Right lobe of liver (tissue), 6 donors: Measurements from ENCODE around the gene TRAF3IP1. TPM values are rescaled to one million over a fixed set of nuclear protein-coding genes. Genes with fewer than 3 reads are reported as not detected.
"Not testable (repeated sequence)": the region's sequence is repeated elsewhere in the genome, so short reads cannot be mapped to it uniquely, and the experiment has no call there.

Experiments used
- ATAC-seq, 4 donors: fragments of 200-7000 bp; cut with Tn5 transposase; one replicate each; pipeline ENCODE4 v1.9.1; 2020; ENCODE audit warnings: mild to moderate bottlenecking in 4 of 4, moderate library complexity in 4 of 4
- DNase-seq, 3 donors: peaks; one replicate each; pipeline ENCODE4 v3.0.0-alpha.2; 2020
- H3K27ac ChIP-seq, 3 donors: fragments of 200-600 bp; one replicate each; pipeline ENCODE4 v1.8.0; 2022
- H3K27me3 ChIP-seq, 2 donors: fragments of 200-600 bp; one replicate each; pipeline ENCODE4 v1.8.0; 2022
- H3K36me3 ChIP-seq, 4 donors: fragments of 200-600 bp; sonication (generic) in 1 of 4; one replicate each; pipeline versions ENCODE4 v1.5.1 to v1.8.0; 2017 to 2022; ENCODE audit warnings: control low read depth in 1 of 4
- H3K4me1 ChIP-seq, 4 donors: fragments of 200-600 bp; sonication (generic) in 1 of 4; one replicate each; pipeline versions ENCODE4 v1.5.1 to v1.8.0; 2017 to 2022; ENCODE audit warnings: control low read depth in 1 of 4
- H3K4me3 ChIP-seq, 3 donors: fragments of 200-600 bp; one replicate each; pipeline ENCODE4 v1.8.0; 2022
- H3K9me3 ChIP-seq, 4 donors: fragments of 200-600 bp; sonication (generic) in 1 of 4; one replicate each; pipeline versions ENCODE4 v1.5.1 to v1.8.0; 2017 to 2022; ENCODE audit warnings: control low read depth in 1 of 4
- POLR2A ChIP-seq: fragments of 450-650 bp; IDR thresholded peaks from one replicate; pipeline ENCODE4 v1.6.1; 2017; ENCODE audit warnings: antibody characterized with exemption, mild to moderate bottlenecking
- WGBS: methylation state at CpG from one replicate; pipeline ENCODE4 v1.1.6; 2018; ENCODE audit warnings: low coverage, low lambda C conversion rate; ENCODE audit not compliant: insufficient coverage; ENCODE audit errors: missing lambda C conversion rate; 5-methylcytosine and 5-hydroxymethylcytosine counted together
- intact Hi-C, 2 donors: fragments of 100-400 bp; cut with DNase I; formaldehyde crosslinking; loops; one replicate each; pipeline versions ENCODE4 v1.11.2 to v1.14.1; 2022
- total RNA-seq, 6 experiments: library from RNA; depleted of rRNA in 2 of 6; stranded (reverse); fragments of >200 nt in 2 of 6; fragmentation: NEBNext Ultra II Directional in 3 of 6; extraction: Animal tissue kit (Norgen Biotek cat#: 25700) in 3 of 6; gene quantifications; one replicate each; pipeline versions ENCODE4 v1.1.0 to v1.2.4, GENCODE V29; 2016 to 2023
- TF ChIP-seq, protein P1 (sequence below), 4 donors: fragments of 200-600 bp in 3 of 4; fragments of 450-650 bp in 1 of 4; IDR thresholded peaks; one replicate each; pipeline versions ENCODE4 v1.5.1 to v1.8.0; 2016 to 2022; ENCODE audit warnings: antibody characterized with exemption in 4 of 4, mild to moderate bottlenecking in 2 of 4
- donor health status: DM: no; HTN: yes; CAD: no.
- donor health status: DM: no; HTN: no; CAD: no.
- donor health status: DM: no; HTN: no; CAD: no.
- donor health status: DM: no; HTN: yes; CAD: no.
- donor health status: DM: no; HTN: yes; CAD: no.

The TRAF3IP1 gene
- total RNA-seq, 6 experiments from 2014 or later: 4.6 to 12.0 (median 8.3) TPM

DNA sequence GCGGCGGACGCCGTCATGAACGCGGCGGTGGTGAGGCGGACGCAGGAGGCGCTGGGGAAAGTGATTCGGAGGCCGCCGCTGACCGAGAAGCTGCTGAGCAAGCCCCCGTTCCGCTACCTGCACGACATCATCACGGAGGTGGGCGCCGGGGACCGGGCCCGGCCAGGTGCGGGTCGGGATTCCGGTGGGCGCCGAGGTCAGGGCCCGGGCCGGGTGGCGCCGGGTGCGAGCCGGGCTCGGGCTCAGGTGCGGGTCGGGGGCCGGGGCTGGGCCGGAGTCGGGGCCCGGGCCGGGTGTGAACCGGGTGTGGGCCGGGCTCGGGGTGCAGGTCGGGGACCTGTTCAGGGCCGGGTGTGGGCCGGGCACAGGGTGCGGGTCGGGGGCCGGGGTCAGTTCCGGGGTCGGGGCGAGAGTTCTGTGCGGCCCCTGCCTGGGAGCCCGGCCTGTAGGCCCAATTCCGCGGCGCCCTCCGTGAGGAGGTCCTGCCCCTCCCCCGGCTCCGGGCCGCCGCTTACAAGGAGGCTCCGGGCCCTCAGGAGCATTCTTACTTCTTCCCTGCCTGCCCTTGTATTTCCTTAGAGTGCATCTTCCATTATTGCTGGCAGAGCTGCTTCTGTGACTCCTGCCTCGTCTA is 447 bp downstream of the TRAF3IP1 start:
- peak overlapping the region; percentile 67 to 94 (median 83) for H3K4me3 ChIP-seq
- H3K27me3 ChIP-seq: no peaks in the 10 kb centered on the region
- H3K36me3 ChIP-seq: peaks cover 0 to 1% (median 0%) of the 10 kb centered on the region in 4 donors
- under 1% methylated on average over 13 of the region's 65 CpGs for WGBS
- no peaks in the 10 kb centered on the region for H3K9me3 ChIP-seq
- TF ChIP-seq, protein P1, sequence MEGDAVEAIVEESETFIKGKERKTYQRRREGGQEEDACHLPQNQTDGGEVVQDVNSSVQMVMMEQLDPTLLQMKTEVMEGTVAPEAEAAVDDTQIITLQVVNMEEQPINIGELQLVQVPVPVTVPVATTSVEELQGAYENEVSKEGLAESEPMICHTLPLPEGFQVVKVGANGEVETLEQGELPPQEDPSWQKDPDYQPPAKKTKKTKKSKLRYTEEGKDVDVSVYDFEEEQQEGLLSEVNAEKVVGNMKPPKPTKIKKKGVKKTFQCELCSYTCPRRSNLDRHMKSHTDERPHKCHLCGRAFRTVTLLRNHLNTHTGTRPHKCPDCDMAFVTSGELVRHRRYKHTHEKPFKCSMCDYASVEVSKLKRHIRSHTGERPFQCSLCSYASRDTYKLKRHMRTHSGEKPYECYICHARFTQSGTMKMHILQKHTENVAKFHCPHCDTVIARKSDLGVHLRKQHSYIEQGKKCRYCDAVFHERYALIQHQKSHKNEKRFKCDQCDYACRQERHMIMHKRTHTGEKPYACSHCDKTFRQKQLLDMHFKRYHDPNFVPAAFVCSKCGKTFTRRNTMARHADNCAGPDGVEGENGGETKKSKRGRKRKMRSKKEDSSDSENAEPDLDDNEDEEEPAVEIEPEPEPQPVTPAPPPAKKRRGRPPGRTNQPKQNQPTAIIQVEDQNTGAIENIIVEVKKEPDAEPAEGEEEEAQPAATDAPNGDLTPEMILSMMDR (IDR thresholded peaks at IDR 0.05): no peak
- no peak for TF ChIP-seq POLR2A
- H3K27ac ChIP-seq: peak overlapping the region in 1 of 3 donors; percentile 33
- H3K4me1 ChIP-seq: peaks cover 0 to 7% (median 3%) of the 10 kb centered on the region in 4 donors
- ATAC-seq (peak in 1 of 4 donors; percentile 1), DNase-seq (peak in 1 of 3 donors; percentile 57)
- intact Hi-C loops: no loop called here

DNA sequence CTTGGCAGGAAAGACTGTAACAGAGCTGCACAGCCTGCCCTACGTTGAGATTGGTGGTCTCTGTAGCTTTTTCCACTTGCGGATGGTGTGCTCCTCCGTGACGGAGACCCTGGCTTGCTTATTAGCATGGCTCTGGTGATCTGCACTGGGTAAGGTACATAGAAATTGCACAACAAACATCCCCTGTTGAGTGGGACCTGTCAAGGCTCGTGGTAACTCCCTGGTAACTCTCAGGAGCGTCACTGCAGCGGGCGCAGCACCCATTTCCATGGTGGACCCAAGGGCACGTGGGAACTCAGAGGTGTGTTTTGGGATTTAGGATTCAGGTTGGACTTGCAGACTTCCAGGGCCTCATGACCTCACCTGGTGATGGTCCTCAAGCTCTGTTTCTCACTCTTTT is 1.1 kb downstream of the TRAF3IP1 start:
- DNase-seq (no peak), ATAC-seq (no peak)
- TF ChIP-seq, protein P1 (IDR thresholded peaks at IDR 0.05): no peak
- no peak for TF ChIP-seq POLR2A
- H3K27ac ChIP-seq: no peak overlapping the region
- H3K9me3 ChIP-seq: no peaks in the 10 kb centered on the region
- H3K27me3 ChIP-seq: no peaks in the 10 kb centered on the region
- 20% methylated on average over 3 of the region's 9 CpGs for WGBS
- intact Hi-C loops: no loop called here
- H3K4me3 ChIP-seq: peak overlapping the region; percentile 67 to 94 (median 83)
- H3K4me1 ChIP-seq: peaks cover 0 to 7% (median 3%) of the 10 kb centered on the region in 4 donors
- peaks cover 0 to 6% (median 0%) of the 10 kb centered on the region in 4 donors for H3K36me3 ChIP-seq

DNA sequence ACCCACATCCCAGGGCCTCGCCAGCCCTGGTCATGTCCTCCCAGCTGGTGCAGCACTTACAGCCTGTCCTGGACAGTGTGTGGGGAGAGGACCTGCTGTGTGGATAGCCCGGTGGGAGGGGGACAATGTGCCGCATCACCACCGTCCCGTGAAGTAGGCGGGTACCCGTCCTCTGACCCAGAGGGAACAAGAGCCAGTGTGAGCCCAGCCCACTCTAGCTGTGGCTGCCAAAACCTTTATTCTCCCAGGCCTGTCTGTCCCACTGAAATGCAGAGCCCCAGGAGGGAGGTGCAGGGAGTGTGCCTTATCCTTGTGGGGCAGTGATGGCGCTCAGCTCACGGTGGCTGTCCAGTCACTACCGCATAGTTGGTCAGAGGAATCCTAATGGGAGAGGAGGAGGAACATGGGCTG is 1.7 kb downstream of the TRAF3IP1 start:
- intact Hi-C loops: no loop called here
- 80% methylated on average over 1 of the region's 10 CpGs for WGBS
- TF ChIP-seq POLR2A: no peak
- TF ChIP-seq, protein P1 (IDR thresholded peaks at IDR 0.05): no peak
- no peaks in the 10 kb centered on the region for H3K27me3 ChIP-seq
- no peak overlapping the region for H3K4me3 ChIP-seq
- no peak overlapping the region for H3K27ac ChIP-seq
- peaks cover 0 to 7% (median 3%) of the 10 kb centered on the region in 4 donors for H3K4me1 ChIP-seq
- ATAC-seq (no peak), DNase-seq (peak in 1 of 3 donors; percentile 46)
- peaks cover 0 to 6% (median 0%) of the 10 kb centered on the region in 4 donors for H3K36me3 ChIP-seq
- H3K9me3 ChIP-seq: no peaks in the 10 kb centered on the region

DNA sequence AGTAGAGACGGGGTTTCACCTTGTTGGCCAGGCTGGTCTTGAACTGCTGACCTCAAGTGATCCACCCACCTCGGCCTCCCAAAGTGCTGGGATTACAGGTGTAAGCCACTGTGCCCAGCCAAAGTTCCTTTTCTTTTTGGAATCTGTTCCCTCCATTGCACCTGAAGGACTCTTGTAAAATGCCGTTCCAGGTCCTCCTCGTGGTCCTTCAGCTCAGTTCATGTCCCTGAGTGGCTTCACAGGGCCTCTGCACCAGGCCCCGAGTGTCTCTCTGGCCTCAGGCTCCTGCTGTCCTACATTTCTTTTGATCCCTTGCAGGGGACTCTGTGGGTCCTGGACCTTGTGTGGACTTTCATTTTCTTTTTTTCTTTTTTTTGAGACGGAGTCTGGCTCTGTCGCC is 3.9 kb downstream of the TRAF3IP1 start:
- H3K27ac ChIP-seq, H3K27me3 ChIP-seq, intact Hi-C loops, ATAC-seq, H3K9me3 ChIP-seq, DNase-seq, H3K4me1 ChIP-seq, H3K4me3 ChIP-seq: not testable (repeated sequence)
- H3K36me3 ChIP-seq: peaks cover 0 to 15% (median 0%) of the 10 kb centered on the region in 4 donors
- 84% methylated on average over 4 of the region's 7 CpGs for WGBS

DNA sequence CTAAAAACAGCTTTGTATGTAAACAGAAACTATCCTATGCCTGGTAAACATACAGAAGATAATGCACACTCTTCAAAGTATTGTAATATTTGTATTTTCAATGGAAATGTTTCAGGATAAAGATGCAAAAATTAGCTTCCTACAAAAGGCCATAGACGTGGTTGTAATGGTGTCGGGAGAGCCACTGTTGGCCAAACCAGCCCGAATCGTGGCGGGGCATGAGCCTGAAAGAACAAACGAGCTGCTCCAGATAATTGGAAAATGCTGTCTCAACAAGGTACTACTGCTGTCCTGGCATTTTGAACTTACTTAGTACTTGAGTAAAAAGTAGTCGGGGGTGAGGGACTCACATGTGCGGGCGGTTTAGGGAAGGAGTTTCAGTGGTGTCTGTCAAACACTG is 5.4 kb downstream of the TRAF3IP1 start:
- no peak for TF ChIP-seq POLR2A
- TF ChIP-seq, protein P1 (IDR thresholded peaks at IDR 0.05): no peak
- intact Hi-C loops: no loop called here
- 82% methylated on average over 9 of the region's 9 CpGs for WGBS
- Histone ChIP-seq H3K36me3 (peaks cover 0 to 16% (median 0%) of the 10 kb centered on the region in 4 donors), H3K27me3 (no peaks in the 10 kb centered on the region), H3K27ac (no peak overlapping the region), H3K4me1 (peaks cover 0 to 7% (median 3%) of the 10 kb centered on the region in 4 donors), H3K9me3 (no peaks in the 10 kb centered on the region), H3K4me3 (no peak overlapping the region)
- DNase-seq (no peak), ATAC-seq (no peak)
